Endothelial cell of umbilical vein (primary cell): ENCODE data around the gene SNRPA. TPM values are rescaled to one million over a fixed set of nuclear protein-coding genes. Genes with fewer than 3 reads are reported as not detected.

Experiments
- BruUV-seq: library from RNA; stranded (reverse); fragments of 400-500 nt; replicated peaks from 2 replicates; lab custom pipeline; 2021; lab: Mats Ljungman, UMichigan
- CTCF ChIA-PET: fragments of 300-600, 350-600 bp; sonication (Branson Sonifier 250); formaldehyde crosslinking; loops from one replicate; lab custom pipeline; 2021; ENCODE audit warnings: antibody characterized with exemption, inconsistent platforms; lab: Charles Lee
- POLR2A ChIA-PET: fragments of 300-600, 350-600 bp; sonication (Branson Sonifier 250); formaldehyde crosslinking; loops from one replicate; lab custom pipeline; 2021; ENCODE audit warnings: antibody characterized with exemption, inconsistent platforms; lab: Charles Lee
- DNase-seq: peaks from one replicate; pipeline ENCODE4 v3.0.0-alpha.2; 2011; ENCODE audit warnings: low read depth, low spot score
- FAIRE-seq: peaks from 2 replicates; lab custom pipeline; 2011; peaks lifted over from hg19 to GRCh38; lab: Jason Lieb, UNC
- H2AFZ ChIP-seq: 2 replicates; pipeline ENCODE4 v1.6.0; 2012; ENCODE audit warnings: low read depth, low read length, control low read depth, inconsistent platforms
- H3K27ac ChIP-seq: 2 replicates; pipeline ENCODE4 v1.5.1; 2011; ENCODE audit warnings: low read depth, mild to moderate bottlenecking, control low read depth, low read length, moderate library complexity; ENCODE audit not compliant: insufficient read depth
- H3K27me3 ChIP-seq, 2 experiments: 2 replicates each; pipeline versions ENCODE4 v1.6.0 to v1.6.1; 2011; ENCODE audit warnings: low read length in 2 of 2, mixed read lengths in 1 of 2; ENCODE audit not compliant: control insufficient read depth in 2 of 2, insufficient read depth in 2 of 2
- H3K36me3 ChIP-seq, 2 experiments: 2 replicates in 1 of 2; 3 replicates in 1 of 2; pipeline ENCODE4 v1.5.1; 2011; ENCODE audit warnings: low read length in 2 of 2, mild to moderate bottlenecking in 1 of 2, moderate library complexity in 1 of 2; ENCODE audit not compliant: control insufficient read depth in 2 of 2, insufficient read depth in 2 of 2; ENCODE audit errors: extremely low read depth in 1 of 2
- H3K4me1 ChIP-seq: 3 replicates; pipeline ENCODE4 v1.5.1; 2011; ENCODE audit warnings: mild to moderate bottlenecking, low read length; ENCODE audit not compliant: control insufficient read depth, insufficient read depth; ENCODE audit errors: extremely low read depth
- H3K4me2 ChIP-seq: 2 replicates; pipeline ENCODE4 v1.6.1; 2011; ENCODE audit warnings: low read length, control low read depth, mixed read lengths; ENCODE audit not compliant: insufficient read depth
- H3K4me3 ChIP-seq, 3 experiments: fragments of 200-600 bp in 1 of 3; sonication (generic), shearing (Covaris generic) in 1 of 3; replicated peaks in 1 of 3; 2 replicates each; pipeline ENCODE4 v1.5.1; 2011 to 2016; ENCODE audit warnings: control low read depth in 3 of 3, low read length in 3 of 3, mild to moderate bottlenecking in 2 of 3, inconsistent platforms in 1 of 3, low read depth in 1 of 3, moderate library complexity in 1 of 3; ENCODE audit not compliant: insufficient read depth in 1 of 3
- H3K79me2 ChIP-seq: 2 replicates; pipeline ENCODE4 v1.6.0; 2012; ENCODE audit warnings: low read length, inconsistent platforms; ENCODE audit not compliant: control insufficient read depth, insufficient read depth
- H3K9ac ChIP-seq: replicated peaks from 2 replicates; pipeline ENCODE3; 2011; ENCODE audit warnings: low read length, control low read depth; ENCODE audit not compliant: insufficient read depth; ENCODE audit errors: extremely low read depth
- H3K9me1 ChIP-seq: replicated peaks from 3 replicates; pipeline ENCODE4 v1.6.0; 2011; ENCODE audit warnings: mild to moderate bottlenecking, low read length; ENCODE audit not compliant: control insufficient read depth, insufficient read depth; ENCODE audit errors: extremely low read depth
- H3K9me3 ChIP-seq: replicated peaks from 2 replicates; pipeline ENCODE4 v1.5.1; 2012; ENCODE audit warnings: low read length, inconsistent platforms; ENCODE audit not compliant: control insufficient read depth, insufficient read depth
- H4K20me1 ChIP-seq: replicated peaks from 2 replicates; pipeline ENCODE3; 2011; ENCODE audit warnings: mild to moderate bottlenecking, low read length; ENCODE audit not compliant: control insufficient read depth, insufficient read depth; ENCODE audit errors: extremely low read depth
- CTCF ChIP-seq, 2 donors: IDR thresholded peaks; 1 replicate in 1 of 2; 2 replicates in 1 of 2; pipeline ENCODE4 v1.5.1; 2011; ENCODE audit warnings: low read length in 2 of 2, mild to moderate bottlenecking in 2 of 2, moderate library complexity in 2 of 2, control low read depth in 1 of 2, inconsistent platforms in 1 of 2, low read depth in 1 of 2; ENCODE audit not compliant: insufficient read depth in 1 of 2; ENCODE audit errors: extremely low read depth in 1 of 2
- EZH2 ChIP-seq: IDR thresholded peaks from 2 replicates; pipeline ENCODE4 v1.6.1; 2012; ENCODE audit warnings: borderline replicate concordance, low read depth, mild to moderate bottlenecking, moderate library complexity, low read length, inconsistent platforms; ENCODE audit not compliant: severe bottlenecking
- FOS ChIP-seq: IDR thresholded peaks from 2 replicates; pipeline ENCODE4 v1.6.1; 2011; ENCODE audit warnings: mild to moderate bottlenecking, low read length, moderate library complexity, borderline replicate concordance; ENCODE audit not compliant: insufficient read depth
- GATA2 ChIP-seq: IDR thresholded peaks from 2 replicates; pipeline ENCODE4 v1.7.0; 2011; ENCODE audit warnings: low read depth, mild to moderate bottlenecking, moderate library complexity, mixed read lengths, low read length; ENCODE audit not compliant: insufficient read length, insufficient read depth
- JUN ChIP-seq: IDR thresholded peaks from 2 replicates; pipeline ENCODE4 v1.6.1; 2011; ENCODE audit warnings: borderline replicate concordance, low read depth; ENCODE audit not compliant: insufficient read length, insufficient read depth
- MAX ChIP-seq: IDR thresholded peaks from 2 replicates; pipeline ENCODE4 v1.6.1; 2011; ENCODE audit not compliant: insufficient read depth, insufficient read length
- MYC ChIP-seq: IDR thresholded peaks from one replicate; pipeline ENCODE4 v1.6.1; 2011; ENCODE audit warnings: mild to moderate bottlenecking, low read depth, low read length
- POLR2A ChIP-seq: IDR thresholded peaks from 2 replicates; pipeline ENCODE4 v1.6.1; 2012; ENCODE audit warnings: low read depth, mild to moderate bottlenecking, control low read depth, low read length
- POLR2AphosphoS5 ChIP-seq: IDR thresholded peaks from 2 replicates; pipeline ENCODE4 v1.6.1; 2012; ENCODE audit warnings: low read depth, mild to moderate bottlenecking, control low read depth, low read length, moderate library complexity; ENCODE audit not compliant: insufficient read depth
- dilution Hi-C: fragments of 300-500 bp; cut with MboI; formaldehyde crosslinking; loops from one replicate; pipeline ENCODE4 v1.15.0; 2019; ENCODE audit warnings: low sequenced_read_pairs; ENCODE audit not compliant: extremely low pct_ligation_motif_present
- intact Hi-C: fragments of 100-400 bp; cut with micrococcal nuclease; formaldehyde crosslinking; loops from one replicate; pipeline ENCODE4 v1.10.0; 2022
- polyA plus RNA-seq, 4 experiments: library from polyadenylated mRNA; depleted of rRNA in 3 of 4; stranded (reverse) in 3 of 4; unstranded in 1 of 4; fragments of >200 nt; gene quantifications; 2 replicates each; pipeline versions ENCODE4 v1.2.1 to v1.2.3, GENCODE V29; 2011 to 2012; ENCODE audit warnings: missing spikeins in 1 of 4
- total RNA-seq: library from RNA; stranded (reverse); gene quantifications from 2 replicates; pipeline ENCODE4 v1.2.3, GENCODE V29; 2021

The SNRPA gene
- total and polyA plus RNA-seq, 2 donors (not counting 3 experiments of a cell fraction or from before 2014, with no cell fraction given), result 84.6 to 131 TPM

- no peaks in the 10 kb centered on the region for H3K9me1 ChIP-seq
- no TSS peak for BruUV-seq
- H3K27ac ChIP-seq, result no peak overlapping the region
- H3K4me2 ChIP-seq, result no peak overlapping the region
- no peak overlapping the region for H3K4me3 ChIP-seq
- peaks cover 3 to 15% of the 10 kb centered on the region in 2 experiments for H3K36me3 ChIP-seq
- H3K4me1 ChIP-seq, result peaks cover 9% of the 10 kb centered on the region
- no peaks in the 10 kb centered on the region for H3K79me2 ChIP-seq
- H3K9ac ChIP-seq, result no peak overlapping the region
- H4K20me1 ChIP-seq, result no peaks in the 10 kb centered on the region
- H3K27me3 ChIP-seq, result no peaks in the 10 kb centered on the region
- FAIRE-seq, result no peak
- dilution Hi-C loops, result no loop called here
- no peaks in the 10 kb centered on the region for H3K9me3 ChIP-seq
- ChIA-PET CTCF (interaction anchor here (0.7 kb wide), 1 partner anchor 78 kb away, joined by 3 read pairs; no protein-coding TSS in a partner anchor), POLR2A (no interaction called here)
- no peak overlapping the region for H2AFZ ChIP-seq
- DNase-seq, result no peak
- TF ChIP-seq POLR2AphosphoS5 (no peak), CTCF (IDR thresholded peaks at IDR 0.05; ENCODE audit: extremely low read depth in 1 of 2, insufficient read depth in 1 of 2, low read depth in 1 of 2, low read length in 2 of 2) (no peak), FOS (no peak), GATA2 (no peak), JUN (no peak), POLR2A (no peak), EZH2 (no peak), MYC (no peak), MAX (no peak)
- intact Hi-C loops, result no loop called here
Observed at GRCh38 chr19:40741527-40742390, 9.2 kb upstream of the SNRPA start.
